ENCODE measurements around the gene ARID3C.

DNA sequence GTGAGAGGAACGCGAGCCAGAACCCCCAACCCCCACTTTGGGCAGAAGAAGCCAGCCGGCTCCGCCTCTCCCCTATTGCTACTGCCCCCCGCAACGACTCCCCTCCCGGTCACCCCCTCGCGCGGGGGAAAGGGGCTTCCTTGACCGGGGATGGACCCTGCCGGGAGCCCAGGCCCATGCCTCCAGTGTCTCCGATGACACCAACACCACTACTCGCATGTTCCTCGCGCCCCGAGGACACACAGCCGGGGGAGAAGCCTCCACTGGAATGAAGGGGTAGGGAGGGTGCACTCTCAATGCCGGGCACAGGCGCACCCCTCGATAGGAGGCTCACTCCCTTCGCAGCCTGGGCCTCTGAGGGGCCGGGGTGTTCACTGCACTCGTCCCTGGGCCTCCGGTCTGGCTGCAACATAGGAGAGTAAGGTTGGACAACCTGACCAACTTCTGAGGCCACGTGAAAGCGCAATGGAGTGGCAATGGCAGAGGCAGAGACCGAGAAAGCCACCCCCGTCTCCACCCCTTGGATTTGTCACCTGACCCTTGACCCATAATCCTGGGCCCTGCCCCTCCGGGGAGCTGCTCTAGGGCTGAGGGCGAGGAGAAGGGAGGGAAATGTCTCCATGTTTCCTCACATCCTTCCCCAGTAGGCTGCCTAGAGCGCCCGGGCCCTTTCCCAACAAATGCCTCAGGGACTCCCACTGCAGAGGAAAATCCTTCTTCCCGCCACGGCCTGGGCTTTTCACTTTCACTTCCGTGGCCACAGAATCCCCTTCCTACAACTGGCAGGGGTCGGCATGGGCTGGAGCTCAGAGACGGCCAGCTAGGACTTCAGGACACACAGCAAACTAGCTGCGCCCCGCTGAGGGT lies 38.3 kb downstream of the ARID3C start:
- no peak for TF ChIP-seq CTCF (IDR thresholded peaks at IDR 0.05)
- TF ChIP-seq POLR2A (IDR thresholded peaks at IDR 0.05), result peak in 1 of 2 donors; percentile 35
